M059J (cell line): ENCODE data around the gene CNTRL. TPM values are rescaled to one million over a fixed set of nuclear protein-coding genes. Genes with fewer than 3 reads are reported as not detected.

ENCODE experiments used
- total RNA-seq: library from RNA; depleted of rRNA; stranded (reverse); fragments of >200 nt; shearing (Covaris generic); gene quantifications from 2 replicates; pipeline ENCODE4 v1.2.3, GENCODE V29; 2014; rRNA removed

The CNTRL gene
- total RNA-seq, 1 experiment from 2014 or later = 10.1 TPM

Other genes with a start within 250 kb of the CNTRL start
- 58.3 and 61.6 TPM in 2 replicates for gene PSMD5, start 232.0 kb upstream of the CNTRL start, total RNA-seq
- gene PHF19, start 197.8 kb upstream of the CNTRL start, total RNA-seq = 41.5 and 62.8 TPM in 2 replicates
- gene TRAF1, start 148.2 kb upstream of the CNTRL start, total RNA-seq = 4.9 and 5.7 TPM in 2 replicates
- 3.4 and 5.6 TPM in 2 replicates for gene C5, start 24.7 kb upstream of the CNTRL start, total RNA-seq
- gene RAB14, start 126.9 kb downstream of the CNTRL start, total RNA-seq = 31.4 and 52.2 TPM in 2 replicates
- 142 and 207 TPM in 2 replicates for gene GSN, start 193.2 kb downstream of the CNTRL start, total RNA-seq